Endothelial cell of umbilical vein (primary cell): ENCODE data around the gene NEB. TPM values are rescaled to one million over a fixed set of nuclear protein-coding genes. Genes with fewer than 3 reads are reported as not detected.

ENCODE experiments used
- BruUV-seq: library from RNA; stranded (reverse); fragments of 400-500 nt; replicated peaks from 2 replicates; lab custom pipeline; 2021; lab: Mats Ljungman, UMichigan
- CTCF ChIA-PET: fragments of 300-600, 350-600 bp; sonication (Branson Sonifier 250); formaldehyde crosslinking; loops from one replicate; lab custom pipeline; 2021; ENCODE audit warnings: antibody characterized with exemption, inconsistent platforms; lab: Charles Lee
- POLR2A ChIA-PET: fragments of 300-600, 350-600 bp; sonication (Branson Sonifier 250); formaldehyde crosslinking; loops from one replicate; lab custom pipeline; 2021; ENCODE audit warnings: antibody characterized with exemption, inconsistent platforms; lab: Charles Lee
- DNase-seq: peaks from one replicate; pipeline ENCODE4 v3.0.0-alpha.2; 2011; ENCODE audit warnings: low read depth, low spot score
- FAIRE-seq: peaks from 2 replicates; lab custom pipeline; 2011; peaks lifted over from hg19 to GRCh38; lab: Jason Lieb, UNC
- H2AFZ ChIP-seq: 2 replicates; pipeline ENCODE4 v1.6.0; 2012; ENCODE audit warnings: low read depth, low read length, control low read depth, inconsistent platforms
- H3K27ac ChIP-seq: 2 replicates; pipeline ENCODE4 v1.5.1; 2011; ENCODE audit warnings: low read depth, mild to moderate bottlenecking, control low read depth, low read length, moderate library complexity; ENCODE audit not compliant: insufficient read depth
- H3K27me3 ChIP-seq, 2 experiments: 2 replicates each; pipeline versions ENCODE4 v1.6.0 to v1.6.1; 2011; ENCODE audit warnings: low read length in 2 of 2, mixed read lengths in 1 of 2; ENCODE audit not compliant: control insufficient read depth in 2 of 2, insufficient read depth in 2 of 2
- H3K36me3 ChIP-seq, 2 experiments: 2 replicates in 1 of 2; 3 replicates in 1 of 2; pipeline ENCODE4 v1.5.1; 2011; ENCODE audit warnings: low read length in 2 of 2, mild to moderate bottlenecking in 1 of 2, moderate library complexity in 1 of 2; ENCODE audit not compliant: control insufficient read depth in 2 of 2, insufficient read depth in 2 of 2; ENCODE audit errors: extremely low read depth in 1 of 2
- H3K4me1 ChIP-seq: 3 replicates; pipeline ENCODE4 v1.5.1; 2011; ENCODE audit warnings: mild to moderate bottlenecking, low read length; ENCODE audit not compliant: control insufficient read depth, insufficient read depth; ENCODE audit errors: extremely low read depth
- H3K4me2 ChIP-seq: 2 replicates; pipeline ENCODE4 v1.6.1; 2011; ENCODE audit warnings: low read length, control low read depth, mixed read lengths; ENCODE audit not compliant: insufficient read depth
- H3K4me3 ChIP-seq, 3 experiments: fragments of 200-600 bp in 1 of 3; sonication (generic), shearing (Covaris generic) in 1 of 3; replicated peaks in 1 of 3; 2 replicates each; pipeline ENCODE4 v1.5.1; 2011 to 2016; ENCODE audit warnings: control low read depth in 3 of 3, low read length in 3 of 3, mild to moderate bottlenecking in 2 of 3, inconsistent platforms in 1 of 3, low read depth in 1 of 3, moderate library complexity in 1 of 3; ENCODE audit not compliant: insufficient read depth in 1 of 3
- H3K79me2 ChIP-seq: 2 replicates; pipeline ENCODE4 v1.6.0; 2012; ENCODE audit warnings: low read length, inconsistent platforms; ENCODE audit not compliant: control insufficient read depth, insufficient read depth
- H3K9ac ChIP-seq: replicated peaks from 2 replicates; pipeline ENCODE3; 2011; ENCODE audit warnings: low read length, control low read depth; ENCODE audit not compliant: insufficient read depth; ENCODE audit errors: extremely low read depth
- H3K9me1 ChIP-seq: replicated peaks from 3 replicates; pipeline ENCODE4 v1.6.0; 2011; ENCODE audit warnings: mild to moderate bottlenecking, low read length; ENCODE audit not compliant: control insufficient read depth, insufficient read depth; ENCODE audit errors: extremely low read depth
- H3K9me3 ChIP-seq: replicated peaks from 2 replicates; pipeline ENCODE4 v1.5.1; 2012; ENCODE audit warnings: low read length, inconsistent platforms; ENCODE audit not compliant: control insufficient read depth, insufficient read depth
- H4K20me1 ChIP-seq: replicated peaks from 2 replicates; pipeline ENCODE3; 2011; ENCODE audit warnings: mild to moderate bottlenecking, low read length; ENCODE audit not compliant: control insufficient read depth, insufficient read depth; ENCODE audit errors: extremely low read depth
- CTCF ChIP-seq, 2 donors: IDR thresholded peaks; 1 replicate in 1 of 2; 2 replicates in 1 of 2; pipeline ENCODE4 v1.5.1; 2011; ENCODE audit warnings: low read length in 2 of 2, mild to moderate bottlenecking in 2 of 2, moderate library complexity in 2 of 2, control low read depth in 1 of 2, inconsistent platforms in 1 of 2, low read depth in 1 of 2; ENCODE audit not compliant: insufficient read depth in 1 of 2; ENCODE audit errors: extremely low read depth in 1 of 2
- EZH2 ChIP-seq: IDR thresholded peaks from 2 replicates; pipeline ENCODE4 v1.6.1; 2012; ENCODE audit warnings: borderline replicate concordance, low read depth, mild to moderate bottlenecking, moderate library complexity, low read length, inconsistent platforms; ENCODE audit not compliant: severe bottlenecking
- FOS ChIP-seq: IDR thresholded peaks from 2 replicates; pipeline ENCODE4 v1.6.1; 2011; ENCODE audit warnings: mild to moderate bottlenecking, low read length, moderate library complexity, borderline replicate concordance; ENCODE audit not compliant: insufficient read depth
- GATA2 ChIP-seq: IDR thresholded peaks from 2 replicates; pipeline ENCODE4 v1.7.0; 2011; ENCODE audit warnings: low read depth, mild to moderate bottlenecking, moderate library complexity, mixed read lengths, low read length; ENCODE audit not compliant: insufficient read length, insufficient read depth
- JUN ChIP-seq: IDR thresholded peaks from 2 replicates; pipeline ENCODE4 v1.6.1; 2011; ENCODE audit warnings: borderline replicate concordance, low read depth; ENCODE audit not compliant: insufficient read length, insufficient read depth
- MYC ChIP-seq: IDR thresholded peaks from one replicate; pipeline ENCODE4 v1.6.1; 2011; ENCODE audit warnings: mild to moderate bottlenecking, low read depth, low read length
- POLR2A ChIP-seq: IDR thresholded peaks from 2 replicates; pipeline ENCODE4 v1.6.1; 2012; ENCODE audit warnings: low read depth, mild to moderate bottlenecking, control low read depth, low read length
- POLR2AphosphoS5 ChIP-seq: IDR thresholded peaks from 2 replicates; pipeline ENCODE4 v1.6.1; 2012; ENCODE audit warnings: low read depth, mild to moderate bottlenecking, control low read depth, low read length, moderate library complexity; ENCODE audit not compliant: insufficient read depth
- dilution Hi-C: fragments of 300-500 bp; cut with MboI; formaldehyde crosslinking; loops from one replicate; pipeline ENCODE4 v1.15.0; 2019; ENCODE audit warnings: low sequenced_read_pairs; ENCODE audit not compliant: extremely low pct_ligation_motif_present
- intact Hi-C: fragments of 100-400 bp; cut with micrococcal nuclease; formaldehyde crosslinking; loops from one replicate; pipeline ENCODE4 v1.10.0; 2022
- polyA plus RNA-seq, 4 experiments: library from polyadenylated mRNA; depleted of rRNA in 3 of 4; stranded (reverse) in 3 of 4; unstranded in 1 of 4; fragments of >200 nt; gene quantifications; 2 replicates each; pipeline versions ENCODE4 v1.2.1 to v1.2.3, GENCODE V29; 2011 to 2012; ENCODE audit warnings: missing spikeins in 1 of 4
- total RNA-seq: library from RNA; stranded (reverse); gene quantifications from 2 replicates; pipeline ENCODE4 v1.2.3, GENCODE V29; 2021
- TF ChIP-seq, protein P1 (sequence below): IDR thresholded peaks from 2 replicates; pipeline ENCODE4 v1.6.1; 2011; ENCODE audit not compliant: insufficient read depth, insufficient read length

NEB gene
- total and polyA plus RNA-seq, 2 donors (not counting 3 experiments of a cell fraction or from before 2014, with no cell fraction given): 0.84 to 1.8 TPM

DNA sequence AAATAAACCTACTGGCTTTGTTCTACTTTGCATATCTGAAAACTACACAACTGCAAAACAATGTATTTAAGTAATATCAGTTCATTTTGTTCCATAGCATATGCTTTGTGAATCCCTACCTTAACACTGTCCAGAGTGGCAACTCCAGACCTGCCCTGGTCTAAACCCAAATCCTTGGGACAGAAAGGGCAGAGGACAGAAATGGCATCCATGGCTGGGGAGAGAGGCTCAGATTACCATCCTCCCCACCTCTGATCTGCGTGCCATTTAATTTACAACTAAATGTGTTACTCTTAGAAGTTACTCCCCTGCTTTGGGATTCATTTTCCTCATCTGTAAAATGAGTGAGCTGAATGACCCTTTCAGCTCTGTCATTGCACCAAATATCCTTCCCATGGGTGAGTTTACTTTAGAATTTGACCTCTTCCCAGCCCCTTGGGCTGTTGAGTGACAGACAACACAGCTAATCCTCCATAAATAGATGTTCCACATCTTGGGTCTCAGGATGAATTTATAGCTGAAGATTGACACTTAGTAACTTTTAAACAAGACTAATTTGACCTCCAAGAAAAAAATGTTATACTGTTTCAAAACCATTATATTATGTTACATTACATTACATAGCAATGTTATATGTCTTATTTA lies 20.1 kb upstream of the NEB start:
- Histone ChIP-seq H3K9me1 (no peaks in the 10 kb centered on the region), H3K4me3 (no peak overlapping the region), H2AFZ (no peak overlapping the region), H4K20me1 (no peaks in the 10 kb centered on the region), H3K36me3 (no peaks in the 10 kb centered on the region), H3K9ac (no peak overlapping the region), H3K79me2 (no peaks in the 10 kb centered on the region), H3K27ac (no peak overlapping the region), H3K27me3 (peaks cover 0 to 1% of the 10 kb centered on the region in 2 experiments), H3K4me1 (no peaks in the 10 kb centered on the region), H3K9me3 (no peaks in the 10 kb centered on the region), H3K4me2 (no peak overlapping the region)
- intact Hi-C loops: no loop called here
- DNase-seq (no peak), FAIRE-seq (no peak)
- CTCF ChIA-PET: no interaction called here
- no TSS peak for BruUV-seq
- POLR2A ChIA-PET: no interaction called here
- TF ChIP-seq FOS (no peak), EZH2 (no peak), POLR2A (no peak), MYC (no peak), JUN (no peak), CTCF (IDR thresholded peaks at IDR 0.05; ENCODE audit: extremely low read depth in 1 of 2, insufficient read depth in 1 of 2, low read depth in 1 of 2, low read length in 2 of 2) (no peak), GATA2 (no peak), POLR2AphosphoS5 (no peak)
- TF ChIP-seq, protein P1, sequence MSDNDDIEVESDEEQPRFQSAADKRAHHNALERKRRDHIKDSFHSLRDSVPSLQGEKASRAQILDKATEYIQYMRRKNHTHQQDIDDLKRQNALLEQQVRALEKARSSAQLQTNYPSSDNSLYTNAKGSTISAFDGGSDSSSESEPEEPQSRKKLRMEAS: no peak
- dilution Hi-C loops: no loop called here
